H9 (cell line): Measurements from ENCODE around the gene MYMX. TPM values are rescaled to one million over a fixed set of nuclear protein-coding genes. Genes with fewer than 3 reads are reported as not detected.
A peak's percentile ranks its signal among the peaks of the same experiment; 100 is the strongest.
"Not testable (repeated sequence)": the region's sequence is repeated elsewhere in the genome, so short reads cannot be mapped to it uniquely, and the experiment has no call there.

Experiments
- DNase-seq: peaks from one replicate; pipeline ENCODE4 v3.0.0-alpha.2; 2017
- H2AFZ ChIP-seq: one replicate; pipeline ENCODE4 v1.6.1; 2013; ENCODE audit warnings: mild to moderate bottlenecking, low read length, control low read depth, moderate library complexity
- H2AK5ac ChIP-seq: 2 replicates; pipeline ENCODE4 v1.6.1; 2013; ENCODE audit warnings: low read length, control low read depth, mixed read lengths; ENCODE audit not compliant: insufficient read length
- H2BK120ac ChIP-seq: one replicate; pipeline ENCODE4 v1.6.1; 2013; ENCODE audit warnings: low read depth, mild to moderate bottlenecking, low read length, control low read depth, inconsistent platforms; ENCODE audit not compliant: poor library complexity, severe bottlenecking
- H2BK12ac ChIP-seq: 2 replicates; pipeline ENCODE4 v1.6.1; 2013; ENCODE audit warnings: low read length, control low read depth, mixed read lengths, low read depth; ENCODE audit not compliant: insufficient read length
- H2BK15ac ChIP-seq: 2 replicates; pipeline ENCODE4 v1.6.1; 2013; ENCODE audit warnings: low read depth, low read length, control low read depth
- H2BK20ac ChIP-seq: one replicate; pipeline ENCODE4 v1.6.1; 2013; ENCODE audit warnings: low read depth, mild to moderate bottlenecking, low read length, control low read depth, inconsistent platforms; ENCODE audit not compliant: poor library complexity, severe bottlenecking
- H2BK5ac ChIP-seq: 2 replicates; pipeline ENCODE4 v1.6.1; 2013; ENCODE audit warnings: low read length, control low read depth, mixed read lengths; ENCODE audit not compliant: insufficient read length
- H3K14ac ChIP-seq: 2 replicates; pipeline ENCODE4 v1.6.1; 2013; ENCODE audit warnings: low read length, control low read depth; ENCODE audit not compliant: insufficient read depth
- H3K18ac ChIP-seq: 2 replicates; pipeline ENCODE4 v1.6.1; 2013; ENCODE audit warnings: low read depth, mild to moderate bottlenecking, mixed read lengths, low read length, control low read depth; ENCODE audit not compliant: insufficient read length
- H3K23ac ChIP-seq: 2 replicates; pipeline ENCODE4 v1.6.1; 2013; ENCODE audit warnings: low read length, control low read depth, mixed read lengths, low read depth; ENCODE audit not compliant: insufficient read length
- H3K23me2 ChIP-seq: 2 replicates; pipeline ENCODE4 v1.6.1; 2013; ENCODE audit warnings: low read depth, mild to moderate bottlenecking, mixed read lengths, low read length, control low read depth; ENCODE audit not compliant: insufficient read length, poor library complexity, severe bottlenecking
- H3K27ac ChIP-seq: 2 replicates; pipeline ENCODE4 v1.5.1; 2013; ENCODE audit warnings: low read length, control low read depth, mixed read lengths, low read depth; ENCODE audit not compliant: insufficient read length
- H3K27me3 ChIP-seq: 2 replicates; pipeline ENCODE4 v1.6.1; 2013; ENCODE audit warnings: low read length, control low read depth, inconsistent platforms; ENCODE audit not compliant: insufficient read depth
- H3K4ac ChIP-seq: 2 replicates; pipeline ENCODE4 v1.6.1; 2013; ENCODE audit warnings: low read depth, mild to moderate bottlenecking, control low read depth, inconsistent platforms, low read length, moderate library complexity
- H3K4me1 ChIP-seq: 2 replicates; pipeline ENCODE4 v1.6.1; 2013; ENCODE audit warnings: low read length, control low read depth, inconsistent platforms; ENCODE audit not compliant: insufficient read depth
- H3K4me2 ChIP-seq: 2 replicates; pipeline ENCODE4 v1.6.1; 2013; ENCODE audit warnings: low read length, control low read depth, mixed read lengths; ENCODE audit not compliant: insufficient read length, insufficient read depth
- H3K56ac ChIP-seq: 2 replicates; pipeline ENCODE4 v1.6.1; 2013; ENCODE audit warnings: low read depth, mild to moderate bottlenecking, mixed read lengths, low read length, control low read depth; ENCODE audit not compliant: insufficient read length
- H3K79me1 ChIP-seq: 2 replicates; pipeline ENCODE4 v1.6.1; 2013; ENCODE audit warnings: low read depth, mild to moderate bottlenecking, moderate library complexity, low read length, control low read depth, inconsistent platforms; ENCODE audit not compliant: insufficient read depth, poor library complexity, severe bottlenecking
- H3K79me2 ChIP-seq: 2 replicates; pipeline ENCODE4 v1.6.1; 2013; ENCODE audit warnings: low read length, control low read depth, inconsistent platforms; ENCODE audit not compliant: insufficient read depth
- H3K9ac ChIP-seq: 2 replicates; pipeline ENCODE4 v1.6.1; 2013; ENCODE audit warnings: low read length, control low read depth, mixed read lengths; ENCODE audit not compliant: insufficient read length; ENCODE audit errors: extremely low read depth
- H3K9me3 ChIP-seq: one replicate; pipeline ENCODE4 v1.6.1; 2013; ENCODE audit warnings: low read depth, low read length, inconsistent platforms; ENCODE audit not compliant: control insufficient read depth
- H3T11ph ChIP-seq: one replicate; pipeline ENCODE4 v1.6.1; 2013; ENCODE audit warnings: mild to moderate bottlenecking, low read length, control low read depth, inconsistent platforms
- H4K20me1 ChIP-seq: one replicate; pipeline ENCODE4 v1.6.1; 2013; ENCODE audit not compliant: control insufficient read depth, insufficient read length, insufficient read depth
- H4K5ac ChIP-seq: 2 replicates; pipeline ENCODE4 v1.6.1; 2013; ENCODE audit warnings: low read depth, mild to moderate bottlenecking, mixed read lengths, low read length, control low read depth; ENCODE audit not compliant: insufficient read length
- H4K8ac ChIP-seq: replicated peaks from 2 replicates; pipeline ENCODE4 v1.6.1; 2013; ENCODE audit warnings: low read length, control low read depth, mixed read lengths, low read depth; ENCODE audit not compliant: insufficient read length
- H4K91ac ChIP-seq: 2 replicates; pipeline ENCODE4 v1.6.1; 2013; ENCODE audit warnings: low read depth, mild to moderate bottlenecking, moderate library complexity, mixed read lengths, low read length, control low read depth; ENCODE audit not compliant: insufficient read length
- H3K27ac Mint-ChIP-seq, 3 experiments: 2 replicates in 2 of 3; 3 replicates in 1 of 3; pipeline ENCODE4 v1.8.0; 2020 to 2021; ENCODE audit warnings: mixed read lengths in 3 of 3, mild to moderate bottlenecking in 1 of 3, moderate library complexity in 1 of 3
- H3K27me3 Mint-ChIP-seq: 2 replicates; pipeline ENCODE4 v1.8.0; 2021; ENCODE audit warnings: low read depth, mild to moderate bottlenecking, moderate library complexity, mixed read lengths
- H3K36me3 Mint-ChIP-seq, 3 experiments: 2 replicates in 2 of 3; 3 replicates in 1 of 3; pipeline ENCODE4 v1.8.0; 2020 to 2021; ENCODE audit warnings: low read depth in 3 of 3, mixed read lengths in 3 of 3; ENCODE audit not compliant: insufficient read depth in 1 of 3
- H3K4me1 Mint-ChIP-seq, 2 experiments: 2 replicates each; pipeline ENCODE4 v1.8.0; 2020; ENCODE audit warnings: mixed read lengths in 2 of 2
- H3K4me3 Mint-ChIP-seq, 2 experiments: 2 replicates in 1 of 2; 3 replicates in 1 of 2; pipeline ENCODE4 v1.8.0; 2020 to 2021; ENCODE audit warnings: mild to moderate bottlenecking in 2 of 2, mixed read lengths in 2 of 2, moderate library complexity in 1 of 2
- H3K9me3 Mint-ChIP-seq, 2 experiments: 2 replicates in 1 of 2; 3 replicates in 1 of 2; pipeline ENCODE4 v1.8.0; 2020; ENCODE audit warnings: mild to moderate bottlenecking in 2 of 2, mixed read lengths in 2 of 2, moderate library complexity in 1 of 2
- WGBS: extraction: QIAGEN DNeasy Blood & Tissue Kit; methylation state at CpG from one replicate; pipeline ENCODE4 v1.1.7; 2013; ENCODE audit warnings: missing lambda C conversion rate, low lambda C conversion rate, mixed read lengths; ENCODE audit not compliant: insufficient read length; ENCODE audit errors: extremely low coverage; 5-methylcytosine and 5-hydroxymethylcytosine counted together
- total RNA-seq: library from RNA; stranded (reverse); gene quantifications from 2 replicates; pipeline ENCODE4 v1.2.1, GENCODE V29; 2021
- TF ChIP-seq, protein P1 (sequence below): fragments of 200-600 bp; sonication (generic); conservative IDR thresholded peaks from 3 replicates; pipeline ENCODE4 v1.8.0; 2021; ENCODE audit warnings: antibody characterized with exemption, mild to moderate bottlenecking

Gene MYMX
- total RNA-seq, 1 experiment from 2014 or later = 1.1 TPM

GRCh38 chr6:44194326-44194725, 22.4 kb upstream of the MYMX start:
- Histone ChIP-seq H3K9ac (no peak overlapping the region), H3K14ac (no peak overlapping the region), H4K20me1 (peaks cover 2% of the 10 kb centered on the region), H3T11ph (no peak overlapping the region), H3K56ac (no peak overlapping the region), H3K23me2 (no peaks in the 10 kb centered on the region), H2BK5ac (no peak overlapping the region), H3K4me1 (peaks cover 3% of the 10 kb centered on the region; the same call in 1 of the 2 replicates), H3K79me2 (no peaks in the 10 kb centered on the region), H3K4me2 (no peak overlapping the region), H2BK15ac (no peak overlapping the region), H2AFZ (no peak overlapping the region), H3K18ac (no peak overlapping the region), H2BK120ac (no peak overlapping the region), H2BK20ac (no peak overlapping the region), H3K79me1 (no peaks in the 10 kb centered on the region), H3K9me3 (no peaks in the 10 kb centered on the region), H3K4ac (no peak overlapping the region), H2AK5ac (no peak overlapping the region), H3K27ac (no peak overlapping the region), H3K23ac (no peak overlapping the region), H4K8ac (peak overlapping the region; percentile 41), H2BK12ac (no peak overlapping the region), H3K27me3 (no peaks in the 10 kb centered on the region), H4K91ac (no peak overlapping the region), H4K5ac (no peak overlapping the region)
- no CpG with 5 or more reads among the region's 5 CpGs for WGBS
- Mint-ChIP-seq H3K27ac (no peak overlapping the region; a peak in 1 of 7 replicates), H3K4me1 (peaks cover 11 to 16% of the 10 kb centered on the region in 2 experiments), H3K27me3 (no peaks in the 10 kb centered on the region; the same call in 1 of the 2 replicates), H3K36me3 (no peaks in the 10 kb centered on the region), H3K4me3 (no peak overlapping the region), H3K9me3 (no peaks in the 10 kb centered on the region; a peak in 1 of 5 replicates)
- TF ChIP-seq, protein P1, sequence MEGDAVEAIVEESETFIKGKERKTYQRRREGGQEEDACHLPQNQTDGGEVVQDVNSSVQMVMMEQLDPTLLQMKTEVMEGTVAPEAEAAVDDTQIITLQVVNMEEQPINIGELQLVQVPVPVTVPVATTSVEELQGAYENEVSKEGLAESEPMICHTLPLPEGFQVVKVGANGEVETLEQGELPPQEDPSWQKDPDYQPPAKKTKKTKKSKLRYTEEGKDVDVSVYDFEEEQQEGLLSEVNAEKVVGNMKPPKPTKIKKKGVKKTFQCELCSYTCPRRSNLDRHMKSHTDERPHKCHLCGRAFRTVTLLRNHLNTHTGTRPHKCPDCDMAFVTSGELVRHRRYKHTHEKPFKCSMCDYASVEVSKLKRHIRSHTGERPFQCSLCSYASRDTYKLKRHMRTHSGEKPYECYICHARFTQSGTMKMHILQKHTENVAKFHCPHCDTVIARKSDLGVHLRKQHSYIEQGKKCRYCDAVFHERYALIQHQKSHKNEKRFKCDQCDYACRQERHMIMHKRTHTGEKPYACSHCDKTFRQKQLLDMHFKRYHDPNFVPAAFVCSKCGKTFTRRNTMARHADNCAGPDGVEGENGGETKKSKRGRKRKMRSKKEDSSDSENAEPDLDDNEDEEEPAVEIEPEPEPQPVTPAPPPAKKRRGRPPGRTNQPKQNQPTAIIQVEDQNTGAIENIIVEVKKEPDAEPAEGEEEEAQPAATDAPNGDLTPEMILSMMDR = no peak
- no peak for DNase-seq

GRCh38 chr6:44196351-44196750, 20.4 kb upstream of the MYMX start:
- not testable (repeated sequence) for H2BK15ac ChIP-seq, H3K79me2 ChIP-seq, H4K91ac ChIP-seq, H3K27ac Mint-ChIP-seq, H4K5ac ChIP-seq, H2AFZ ChIP-seq, H4K20me1 ChIP-seq, H3K27me3 Mint-ChIP-seq, H3K79me1 ChIP-seq, H2BK12ac ChIP-seq, H4K8ac ChIP-seq, H3K27ac ChIP-seq, H3K9me3 Mint-ChIP-seq, H3K4me2 ChIP-seq, H3K4ac ChIP-seq, H3K18ac ChIP-seq, H3K4me1 ChIP-seq, DNase-seq, H2AK5ac ChIP-seq, H2BK120ac ChIP-seq, H3K9ac ChIP-seq, H3K9me3 ChIP-seq, H3K23me2 ChIP-seq, H3K4me3 Mint-ChIP-seq, H2BK20ac ChIP-seq, H2BK5ac ChIP-seq, H3K23ac ChIP-seq, H3K27me3 ChIP-seq, H3K14ac ChIP-seq, H3K36me3 Mint-ChIP-seq, H3K56ac ChIP-seq, H3T11ph ChIP-seq
- no CpG with 5 or more reads among the region's 11 CpGs for WGBS
- peaks cover 20 to 26% of the 10 kb centered on the region in 2 experiments for H3K4me1 Mint-ChIP-seq
